ENCODE measurements around the gene ST6GALNAC2.

DNA sequence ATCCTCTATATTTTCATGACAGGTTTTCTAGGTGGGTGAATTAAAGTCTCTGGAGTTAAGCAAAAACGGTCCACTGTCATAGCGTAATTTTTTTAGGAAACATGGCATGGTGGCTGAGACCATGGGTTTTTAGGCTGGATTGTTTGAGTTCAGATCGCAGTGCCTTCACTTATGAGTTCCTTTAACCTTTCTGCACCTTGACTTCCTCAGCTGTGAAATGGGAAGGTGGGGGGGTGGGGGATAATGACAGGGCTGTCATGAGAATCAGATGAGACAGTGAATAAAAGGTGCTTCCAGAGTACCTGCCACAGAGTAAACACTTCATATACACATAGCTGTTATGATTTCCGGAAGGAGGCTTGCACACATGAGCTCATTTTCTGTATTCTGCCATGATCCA lies 34.0 kb downstream of the ST6GALNAC2 start:
- TF ChIP-seq, protein P1, sequence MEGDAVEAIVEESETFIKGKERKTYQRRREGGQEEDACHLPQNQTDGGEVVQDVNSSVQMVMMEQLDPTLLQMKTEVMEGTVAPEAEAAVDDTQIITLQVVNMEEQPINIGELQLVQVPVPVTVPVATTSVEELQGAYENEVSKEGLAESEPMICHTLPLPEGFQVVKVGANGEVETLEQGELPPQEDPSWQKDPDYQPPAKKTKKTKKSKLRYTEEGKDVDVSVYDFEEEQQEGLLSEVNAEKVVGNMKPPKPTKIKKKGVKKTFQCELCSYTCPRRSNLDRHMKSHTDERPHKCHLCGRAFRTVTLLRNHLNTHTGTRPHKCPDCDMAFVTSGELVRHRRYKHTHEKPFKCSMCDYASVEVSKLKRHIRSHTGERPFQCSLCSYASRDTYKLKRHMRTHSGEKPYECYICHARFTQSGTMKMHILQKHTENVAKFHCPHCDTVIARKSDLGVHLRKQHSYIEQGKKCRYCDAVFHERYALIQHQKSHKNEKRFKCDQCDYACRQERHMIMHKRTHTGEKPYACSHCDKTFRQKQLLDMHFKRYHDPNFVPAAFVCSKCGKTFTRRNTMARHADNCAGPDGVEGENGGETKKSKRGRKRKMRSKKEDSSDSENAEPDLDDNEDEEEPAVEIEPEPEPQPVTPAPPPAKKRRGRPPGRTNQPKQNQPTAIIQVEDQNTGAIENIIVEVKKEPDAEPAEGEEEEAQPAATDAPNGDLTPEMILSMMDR (IDR thresholded peaks at IDR 0.05) = no peak
- TF ChIP-seq POLR2AphosphoS5 (IDR thresholded peaks at IDR 0.05) (no peak), POLR2A (IDR thresholded peaks at IDR 0.05) (no peak)
